HuH-7 (cell line): ENCODE results near the gene PRR23B.
"Not testable (repeated sequence)": the region's sequence is repeated elsewhere in the genome, so short reads cannot be mapped to it uniquely, and the experiment has no call there.

Source experiments
- DNase-seq: peaks from one replicate; pipeline ENCODE4 v3.0.0; 2011; ENCODE audit warnings: low spot score

Gene PRR23B

DNA sequence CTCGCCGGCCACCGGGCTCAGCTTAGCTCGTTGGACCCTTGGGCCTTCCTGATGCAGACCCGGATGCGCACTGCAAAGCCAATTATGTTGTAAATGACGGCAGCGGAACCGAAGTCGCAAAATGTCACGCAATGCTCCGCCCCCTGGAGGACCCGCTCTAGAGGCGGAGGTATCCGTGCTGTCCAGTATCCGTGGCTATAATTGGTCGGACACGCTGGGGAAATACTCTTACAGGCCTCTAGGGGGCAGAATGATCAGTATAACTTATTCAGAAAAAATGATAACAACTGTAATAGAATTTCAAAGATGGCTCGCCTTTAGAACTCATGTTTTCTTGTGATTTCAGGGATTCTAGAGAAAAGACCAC is at the start of gene PRR23B:
PRR23B (minus strand) TSS at position 59 of the 367 bp plus-strand sequence. CDS start 265 bp downstream, outside the sequence.
- no peak for DNase-seq

DNA sequence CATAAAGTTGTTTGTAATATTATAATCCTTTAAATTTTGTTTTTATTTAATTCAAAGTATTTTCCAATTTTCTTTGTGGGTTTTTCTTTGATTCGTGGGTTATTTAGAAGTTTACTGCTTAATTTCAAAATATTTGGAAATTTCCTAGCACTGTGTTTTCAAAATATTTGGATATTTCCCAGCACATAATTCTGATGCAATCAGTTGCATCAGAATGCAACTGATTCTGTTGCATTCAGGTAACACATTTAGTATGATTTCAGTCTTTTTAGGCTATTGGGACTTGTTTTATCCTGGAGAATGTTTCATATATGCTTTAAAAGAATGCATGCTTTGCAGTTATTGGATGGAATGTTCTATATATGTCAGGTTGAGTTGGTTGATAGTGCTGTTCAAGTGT is 42.2 kb upstream of the PRR23B start:
- no peak for DNase-seq

DNA sequence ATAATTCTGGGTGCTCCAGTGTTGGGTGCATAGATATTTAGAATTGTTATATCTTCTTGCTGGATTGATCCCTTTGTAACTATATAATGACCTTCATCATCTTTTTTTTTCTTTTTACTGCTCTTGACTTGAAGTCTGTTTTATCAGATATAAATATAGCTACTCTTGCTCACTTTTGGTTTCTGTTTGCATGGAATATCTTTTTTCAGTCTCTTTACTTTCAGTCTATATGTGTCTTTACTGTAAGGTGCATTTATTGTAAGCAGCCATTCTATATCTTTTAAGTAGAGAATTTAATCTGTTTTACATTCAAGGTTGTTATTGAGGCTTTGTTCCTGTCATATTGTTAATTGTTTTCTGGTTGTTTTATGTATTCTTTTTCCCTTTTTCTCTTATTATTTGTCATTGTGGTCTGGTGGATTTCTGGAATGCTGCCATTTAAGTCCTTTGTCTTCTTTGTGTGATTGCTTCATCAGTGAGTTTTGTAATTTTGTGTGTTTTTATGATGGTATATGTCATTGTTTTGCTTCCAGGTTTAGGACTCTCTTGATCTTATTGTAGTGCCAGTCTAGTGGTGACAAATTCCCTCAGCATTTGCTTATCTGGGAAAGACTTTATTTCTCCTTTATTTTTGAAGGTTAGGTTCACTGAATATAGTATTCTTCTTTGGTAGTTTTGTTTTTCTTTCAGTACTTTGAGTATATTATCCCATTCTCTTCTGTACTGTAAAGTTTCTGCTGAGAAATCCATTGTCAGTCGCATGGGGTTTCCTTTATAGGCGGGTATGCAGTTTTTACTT is 32.3 kb upstream of the PRR23B start:
- DNase-seq = no peak

DNA sequence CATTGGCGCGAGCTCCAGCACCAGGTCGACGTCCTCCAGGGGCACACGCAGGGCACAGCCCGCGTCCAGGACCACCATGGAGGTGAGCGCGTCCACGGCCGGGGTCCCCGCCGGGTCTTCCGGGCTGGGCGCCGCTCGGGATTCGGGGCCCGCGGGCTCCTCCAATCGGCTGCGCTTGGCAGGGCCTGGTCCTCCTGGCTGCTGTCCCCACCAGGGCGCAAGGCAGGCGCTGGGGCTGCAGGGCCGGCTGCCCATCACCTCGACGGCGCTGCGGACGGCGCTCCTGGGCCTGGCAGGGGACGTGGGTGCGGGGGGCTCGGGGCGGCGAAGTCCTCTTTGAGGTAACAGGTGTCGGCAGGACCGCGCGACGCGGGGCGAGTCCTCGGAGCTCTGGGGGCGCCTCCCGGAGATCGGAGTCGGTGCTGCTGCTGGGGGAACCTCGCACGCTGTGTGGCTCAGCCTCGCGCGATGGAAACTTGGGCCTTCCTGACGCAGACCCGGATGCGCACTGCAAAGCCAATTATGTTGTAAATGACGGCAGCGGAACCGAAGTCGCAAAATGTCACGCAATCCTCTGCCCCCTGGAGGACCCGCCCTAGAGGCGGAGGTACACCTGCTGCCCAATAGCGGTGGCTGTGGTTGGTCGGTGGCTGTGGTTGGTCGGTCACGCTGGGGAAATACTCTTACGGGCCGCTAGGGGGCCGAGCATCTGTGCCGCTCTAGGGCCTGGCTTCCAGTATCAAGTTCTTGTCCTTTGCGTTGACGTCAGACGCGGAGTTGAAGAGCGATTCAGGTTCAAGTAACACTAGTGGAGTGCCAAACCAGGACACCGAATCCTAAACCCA is 23.9 kb upstream of the PRR23B start, which contains the start of gene PRR23C:
PRR23C (minus strand) TSS at position 527 of the 845 bp plus-strand sequence; CDS start at position 255, 272 bp downstream.
- no peak for DNase-seq

DNA sequence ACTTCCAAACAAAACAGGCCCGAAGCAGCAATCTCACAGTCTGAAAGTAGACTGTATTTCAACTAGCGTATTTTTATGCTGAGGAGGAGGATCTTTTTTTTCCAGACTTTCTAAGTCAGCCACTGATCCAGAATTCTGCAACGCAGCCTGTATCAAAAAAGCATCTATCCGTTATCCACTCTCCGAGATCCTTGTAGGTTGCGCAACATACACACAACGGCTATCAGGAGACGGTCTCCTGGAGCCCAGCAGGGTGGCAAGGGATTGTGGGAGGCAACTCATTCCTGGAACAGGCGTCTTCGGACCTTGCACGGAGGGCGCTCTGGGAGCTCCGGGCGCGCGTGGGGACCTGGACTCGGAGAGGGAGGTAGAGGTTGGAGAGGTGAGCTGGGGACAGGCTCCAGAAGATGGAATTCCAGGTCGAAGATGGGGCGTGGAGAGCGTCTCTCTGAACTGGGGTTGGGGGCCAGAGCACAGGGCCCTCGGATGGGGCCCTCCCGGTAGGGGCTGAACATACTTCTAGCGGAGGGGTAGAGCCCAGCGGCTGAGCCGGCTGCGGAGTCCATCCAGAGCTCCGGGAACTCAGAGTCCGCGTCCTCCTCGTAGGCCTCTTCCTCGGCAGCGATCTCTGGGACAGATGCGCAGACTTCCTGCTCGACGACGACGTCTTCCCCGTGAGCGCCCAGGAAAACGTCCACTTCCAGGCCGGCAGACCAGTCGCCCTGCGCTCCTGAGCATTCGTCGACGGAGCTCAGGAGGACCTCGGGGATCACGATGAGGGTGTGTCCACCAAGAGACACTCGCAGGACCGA is 23.0 kb upstream of the PRR23B start:
- DNase-seq = no peak

DNA sequence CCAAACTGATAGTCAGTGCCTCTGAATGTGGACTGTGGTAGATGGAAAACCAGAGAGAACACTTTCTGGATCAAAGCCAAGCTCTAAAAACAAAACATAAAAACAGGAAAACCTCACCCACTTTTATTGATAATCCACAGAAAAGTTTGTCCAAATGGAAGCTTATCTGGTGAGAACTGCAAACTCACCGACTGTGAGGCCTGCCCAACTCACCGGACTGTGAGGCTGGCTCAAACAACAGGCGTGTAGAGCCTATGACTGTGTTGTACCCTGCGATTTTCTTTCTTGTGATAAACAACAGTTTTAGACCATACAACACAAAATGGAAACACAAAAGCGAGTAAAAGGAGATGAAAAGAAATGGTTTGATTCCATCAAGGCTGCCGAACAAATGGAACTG is 16.8 kb upstream of the PRR23B start:
- DNase-seq = no peak

DNA sequence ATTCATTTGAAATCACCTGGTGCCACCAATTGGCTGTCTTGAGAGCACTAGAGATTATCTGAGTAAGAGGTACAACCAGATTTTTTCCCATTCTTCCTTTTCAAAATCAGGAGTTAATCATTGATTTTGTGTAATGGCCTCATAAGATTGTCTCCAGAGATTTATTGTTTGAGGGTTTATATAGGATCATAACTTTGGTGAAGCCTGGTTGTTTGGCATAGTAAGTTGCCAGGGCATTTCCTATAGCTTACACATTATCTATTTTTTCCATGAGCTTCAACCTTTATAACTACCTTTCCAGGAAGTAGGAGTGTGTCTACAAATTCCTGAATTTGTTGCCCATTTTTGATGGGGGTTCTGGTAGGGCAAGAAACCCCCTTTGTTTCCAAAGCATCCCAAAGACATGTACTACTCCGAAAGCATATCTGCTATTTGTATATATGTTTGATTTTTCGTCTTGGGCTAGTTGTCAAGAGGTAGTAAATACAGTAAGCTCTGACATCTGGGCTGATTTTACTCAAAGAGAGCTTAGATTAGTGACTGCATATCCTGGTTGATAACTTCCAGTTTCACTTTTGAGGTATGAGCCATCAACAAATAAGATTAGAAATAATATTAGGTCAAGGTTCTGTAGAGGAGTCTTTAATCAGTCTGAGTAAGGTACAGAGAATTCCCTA is 11.7 kb upstream of the PRR23B start:
- DNase-seq = no peak

DNA sequence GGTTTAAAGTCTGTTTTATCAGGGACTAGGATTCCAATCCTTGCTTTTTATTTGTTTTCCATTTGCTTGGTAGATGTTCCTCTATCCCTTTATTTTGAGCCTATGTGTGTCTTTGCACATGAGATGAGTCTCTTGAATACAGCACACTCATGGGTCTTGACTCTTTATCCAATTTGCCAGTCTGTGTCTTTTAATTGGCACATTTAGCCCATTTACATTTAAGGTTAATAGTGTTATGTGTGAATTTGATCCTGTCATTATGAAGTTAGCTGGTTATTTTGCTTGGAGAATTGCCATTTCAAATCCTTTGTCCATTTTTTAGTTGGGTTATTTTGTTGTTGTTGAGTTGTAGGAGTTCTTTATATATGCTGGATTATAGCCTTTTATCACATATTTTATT is 9.8 kb upstream of the PRR23B start:
- DNase-seq = not testable (repeated sequence)

DNA sequence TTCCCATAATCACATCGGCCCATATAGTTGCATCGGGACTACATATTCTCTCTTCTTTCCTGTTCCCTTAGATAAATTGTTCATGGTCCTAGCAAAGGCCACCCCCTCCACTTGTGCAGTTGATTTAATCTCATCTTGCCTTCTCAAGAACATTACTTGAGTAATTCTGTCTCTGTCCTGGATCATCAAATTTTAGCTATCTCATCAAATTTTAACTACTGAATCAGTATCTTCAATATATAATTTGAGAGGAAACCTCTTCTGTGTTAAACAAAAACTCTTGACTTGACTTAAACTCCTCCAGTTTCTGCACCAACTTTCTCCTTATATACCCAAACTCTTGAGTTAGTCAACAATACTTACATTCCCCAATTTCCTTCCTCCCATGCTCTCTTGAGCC is 4.2 kb upstream of the PRR23B start:
- no peak for DNase-seq

DNA sequence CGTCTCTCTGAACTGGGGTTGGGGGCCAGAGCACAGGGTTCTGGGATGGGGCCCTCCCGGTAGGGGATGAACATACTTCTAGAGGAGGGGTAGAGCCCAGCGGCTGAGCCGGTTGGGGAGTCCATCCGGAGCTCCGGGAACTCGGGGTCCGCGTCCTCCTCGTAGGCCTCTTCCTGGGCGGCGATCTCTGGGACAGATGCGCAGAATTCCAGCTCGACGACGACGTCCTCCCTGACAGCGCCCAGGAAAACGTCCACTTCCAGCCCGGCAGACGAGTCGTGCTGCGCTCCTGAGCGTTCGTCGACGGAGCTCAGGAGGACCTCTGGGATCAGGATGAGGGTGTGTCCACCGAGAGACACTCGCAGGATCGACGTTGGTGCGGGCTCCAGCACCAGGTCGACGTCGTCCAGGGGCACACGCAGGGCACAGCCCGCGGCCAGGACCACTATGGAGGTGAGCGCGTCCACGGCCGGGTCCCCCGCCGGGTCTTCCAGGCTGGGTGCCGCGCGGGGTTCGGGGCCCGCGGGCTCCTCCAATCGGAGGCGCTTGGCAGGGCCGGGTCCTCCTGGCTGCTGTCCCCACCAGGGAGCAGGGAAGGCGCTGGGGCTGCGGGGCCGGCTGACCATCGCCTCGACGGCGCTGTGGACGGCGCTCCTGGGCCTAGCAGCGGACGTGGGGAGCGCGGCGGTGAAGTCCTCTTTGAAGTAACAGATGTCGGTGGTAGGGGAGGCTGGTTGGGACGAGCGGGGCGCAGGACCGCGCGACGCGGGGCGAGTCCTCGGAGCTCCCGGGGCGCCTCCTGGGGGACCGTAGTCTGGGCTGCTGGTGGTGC is 474 bp downstream of the PRR23B start:
- no peak for DNase-seq

DNA sequence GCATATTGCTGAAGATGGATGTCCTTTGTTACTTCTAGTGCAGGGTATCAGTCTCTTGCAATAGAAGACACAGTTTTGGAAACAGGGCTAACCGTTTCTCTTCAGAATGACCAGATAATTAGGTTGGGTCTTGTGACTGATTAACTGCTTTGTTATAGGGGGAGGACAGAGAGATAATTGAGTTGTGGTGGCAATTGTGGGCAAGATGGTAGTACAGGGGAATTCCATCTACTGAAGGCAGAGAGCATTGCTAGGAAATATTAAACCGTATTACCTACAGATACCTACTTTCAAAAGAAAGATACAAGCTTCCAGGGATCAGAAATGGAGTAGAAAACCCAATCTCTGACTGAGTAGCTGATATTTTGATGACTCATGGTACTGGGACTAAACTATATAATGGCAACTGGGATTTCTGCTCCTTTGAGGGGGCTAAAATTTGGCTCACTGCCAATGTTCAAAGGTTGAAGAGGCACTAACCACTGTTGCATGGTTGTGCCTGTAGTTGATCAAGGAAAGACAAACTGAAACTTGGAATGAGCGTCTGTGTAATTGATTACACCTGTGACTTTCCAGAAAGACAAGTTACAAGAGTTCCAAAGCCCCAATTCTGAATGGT is 4.2 kb downstream of the PRR23B start:
- no peak for DNase-seq

DNA sequence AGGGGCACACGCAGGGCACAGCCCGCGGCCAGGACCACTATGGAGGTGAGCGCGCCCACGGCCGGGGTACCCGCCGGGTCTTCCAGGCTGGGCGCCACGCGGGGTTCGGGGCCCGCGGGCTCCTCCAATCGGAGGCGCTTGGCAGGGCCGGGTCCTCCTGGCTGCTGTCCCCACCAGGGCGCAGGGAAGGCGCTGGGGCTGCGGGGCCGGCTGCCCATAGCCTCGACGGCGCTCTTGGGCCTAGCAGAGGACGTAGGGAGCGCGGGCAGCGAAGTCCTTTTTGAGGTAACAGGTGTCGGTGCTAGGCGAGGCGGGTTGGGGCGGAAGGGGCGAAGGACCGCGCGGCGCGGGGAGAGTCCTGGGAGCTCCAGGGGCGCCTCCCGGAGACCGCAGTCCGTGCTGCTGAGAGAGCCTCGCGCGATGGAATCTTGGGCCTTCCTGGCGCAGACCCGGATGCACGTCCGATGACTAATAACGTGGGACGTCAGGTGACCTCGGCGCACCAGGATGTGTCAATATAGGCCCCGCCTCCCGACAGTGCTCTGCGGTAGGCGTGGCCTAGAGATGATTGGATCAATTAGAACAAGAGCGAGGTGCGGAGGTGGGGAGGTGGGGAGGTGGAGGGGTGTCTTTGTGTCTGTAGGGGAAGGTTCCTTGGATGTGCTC is 14.5 kb downstream of the PRR23B start, which contains the start of gene PRR23A:
PRR23A (minus strand) TSS at position 218 of the 666 bp plus-strand sequence; CDS start at position 218, 0 bp downstream.
- DNase-seq = no peak

DNA sequence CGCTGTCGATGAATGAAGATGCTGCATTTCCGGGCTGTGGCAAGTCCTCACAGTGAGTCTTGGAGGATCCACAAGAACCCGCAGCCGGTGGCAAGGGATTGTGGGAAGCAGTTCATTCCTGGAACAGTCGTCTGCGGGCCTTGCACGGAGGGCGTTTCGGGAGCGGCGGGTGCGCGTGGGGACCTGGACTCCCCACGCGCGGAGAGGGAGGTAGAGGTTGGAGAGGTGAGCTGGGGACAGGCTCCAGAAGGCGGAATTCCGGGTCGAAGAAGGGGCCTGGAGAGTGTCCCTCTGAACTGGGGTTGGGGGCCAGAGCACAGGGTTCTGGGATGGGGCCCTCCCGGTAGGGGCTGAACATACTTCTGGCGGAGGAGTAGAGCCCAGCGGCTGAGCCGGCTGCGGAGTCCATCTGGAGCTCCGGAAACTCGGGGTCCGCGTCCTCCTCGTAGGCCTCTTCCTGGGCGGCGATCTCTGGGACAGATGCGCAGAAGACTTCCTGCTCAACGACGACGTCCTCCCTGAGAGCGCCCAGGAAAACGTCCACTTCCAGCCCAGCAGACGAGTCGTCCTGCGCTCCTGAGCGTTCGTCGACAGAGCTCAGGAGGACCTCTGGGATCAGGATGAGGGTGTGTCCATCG is 15.3 kb downstream of the PRR23B start:
- DNase-seq = no peak

DNA sequence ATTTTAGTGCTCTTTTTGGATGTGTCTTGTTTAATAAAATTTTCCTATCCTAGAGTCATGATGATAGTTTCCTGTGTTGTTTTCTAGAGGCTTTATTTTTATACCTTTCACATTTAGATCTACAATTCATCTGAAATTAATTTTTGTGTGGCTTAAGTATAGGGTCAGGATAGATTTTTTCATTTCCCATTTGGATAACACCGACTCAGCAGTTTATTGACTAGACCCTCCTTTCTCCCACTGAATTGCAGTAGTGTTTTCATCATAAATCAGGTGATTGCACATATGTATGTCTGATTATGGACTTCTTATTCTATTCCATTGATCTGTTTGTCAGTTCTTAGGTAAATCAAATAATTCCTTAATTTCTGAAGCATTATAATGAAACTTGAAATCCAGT is 25.0 kb downstream of the PRR23B start:
- no peak for DNase-seq

DNA sequence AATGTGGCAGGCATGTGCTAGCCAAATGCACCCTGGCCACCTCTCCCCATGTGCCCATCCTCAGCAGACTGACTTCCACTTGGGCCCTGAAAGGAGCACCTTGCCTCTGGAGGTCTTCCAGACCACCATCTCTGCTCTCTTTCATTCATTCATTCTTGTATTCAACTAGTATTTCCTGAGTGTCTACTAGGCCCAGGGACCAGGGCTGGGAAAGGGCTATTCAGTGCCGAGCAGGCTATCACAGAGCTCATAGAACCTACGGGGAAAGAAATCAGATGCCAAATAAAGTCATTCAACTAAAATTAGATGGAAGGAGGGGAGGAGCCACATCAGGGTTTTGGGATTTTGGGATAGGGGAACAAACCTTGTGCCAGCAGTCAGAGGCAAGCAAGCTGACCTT is 33.5 kb downstream of the PRR23B start:
- DNase-seq = no peak

DNA sequence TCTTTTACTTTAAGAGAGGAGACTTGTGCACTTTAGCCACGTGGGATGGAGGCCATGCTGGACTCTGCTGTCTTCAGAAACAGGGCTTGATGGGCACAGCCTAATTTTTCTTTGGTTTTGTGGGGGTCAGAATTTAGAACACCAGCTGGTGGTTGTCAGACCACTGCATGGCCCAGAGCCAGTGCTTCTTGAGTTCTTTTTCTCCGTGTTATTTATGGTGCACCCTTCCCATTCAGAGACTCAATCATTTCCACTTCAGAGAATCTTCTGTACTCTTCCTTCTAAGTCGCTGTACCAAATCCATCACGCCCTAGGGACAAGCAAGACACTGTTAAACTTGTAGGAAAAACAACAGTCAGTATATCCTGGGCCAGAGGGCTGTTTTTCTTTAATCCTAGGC is 34.8 kb downstream of the PRR23B start:
- no peak for DNase-seq

DNA sequence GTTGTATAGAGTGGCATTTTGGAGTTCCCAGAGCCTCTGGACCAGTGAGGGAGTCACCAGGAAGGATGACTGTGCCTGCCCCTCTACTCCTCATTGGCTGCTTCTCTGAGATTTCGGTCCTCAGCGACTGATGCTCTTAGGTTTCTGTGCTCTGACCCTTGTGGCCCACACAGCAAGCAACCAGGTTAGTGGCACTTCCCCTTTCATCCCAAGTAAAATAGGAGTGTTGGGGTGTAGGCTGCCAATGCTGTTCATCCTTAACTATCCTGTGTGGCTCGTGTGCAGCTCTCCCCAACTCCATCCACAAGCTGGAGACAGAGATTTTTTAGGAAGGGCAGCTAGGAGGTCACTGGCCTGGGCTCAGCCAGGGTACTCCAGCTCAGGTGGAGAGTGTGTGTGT is 35.9 kb downstream of the PRR23B start:
- no peak for DNase-seq

DNA sequence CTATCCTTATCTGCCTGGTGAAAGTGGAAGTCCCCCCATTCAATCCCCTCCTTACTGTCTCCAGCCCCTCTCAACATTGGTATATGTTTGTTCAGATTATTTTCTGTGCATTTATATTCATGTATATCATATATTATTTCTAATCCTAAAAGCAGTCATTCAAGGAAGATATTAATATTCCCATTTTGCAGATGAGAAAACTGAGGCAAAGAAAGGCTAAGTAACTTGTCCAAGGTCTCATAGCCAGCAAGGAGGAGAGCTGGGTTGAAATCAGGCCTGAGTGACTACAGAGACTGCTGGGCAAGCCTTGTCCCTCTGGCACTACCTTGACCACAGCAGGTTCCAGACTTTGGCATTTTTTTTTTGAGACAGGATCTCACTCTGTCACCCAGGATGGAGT is 44.7 kb downstream of the PRR23B start:
- DNase-seq = no peak

DNA sequence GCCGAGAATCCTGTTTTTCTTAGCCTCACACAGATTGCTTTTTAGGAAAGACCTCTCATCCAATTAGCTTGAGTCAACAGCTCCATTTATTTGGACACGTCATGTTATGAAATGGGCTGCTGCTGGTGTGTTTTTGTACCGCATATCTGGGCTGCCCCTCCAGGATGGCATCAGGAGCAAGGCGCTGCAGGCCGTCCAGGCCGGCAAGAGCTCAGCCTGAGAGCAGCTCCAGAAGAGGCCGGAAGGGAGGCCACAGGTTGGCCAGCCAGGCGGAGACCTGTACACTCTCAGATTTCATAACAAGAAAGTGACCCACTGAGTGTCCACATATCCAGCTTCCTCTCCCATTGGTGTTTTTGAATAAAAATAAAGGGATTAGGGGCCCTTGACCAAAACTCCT is 45.4 kb downstream of the PRR23B start:
- DNase-seq = no peak
